HG02763 (cell line): ENCODE data around the gene GPR179.
"Not testable (repeated sequence)": the region's sequence is repeated elsewhere in the genome, so short reads cannot be mapped to it uniquely, and the experiment has no call there.

Experiments
- ATAC-seq: cut with Tn5 transposase; IDR thresholded peaks from one replicate; pipeline ENCODE4 v1.9.1; 2021; ENCODE audit warnings: mild to moderate bottlenecking, moderate library complexity; ENCODE audit not compliant: unreplicated experiment

GPR179 gene

GRCh38 chr17:38325221-38325851, 18.4 kb downstream of the GPR179 start:
- ATAC-seq, result no peak

GRCh38 chr17:38324772-38325171, 19.0 kb downstream of the GPR179 start:
- ATAC-seq, result no peak

GRCh38 chr17:38324141-38324697, 19.5 kb downstream of the GPR179 start:
- no peak for ATAC-seq

GRCh38 chr17:38322897-38323296, 20.9 kb downstream of the GPR179 start:
- no peak for ATAC-seq

GRCh38 chr17:38322156-38322779, 21.5 kb downstream of the GPR179 start:
- no peak for ATAC-seq

GRCh38 chr17:38320482-38320881, 23.3 kb downstream of the GPR179 start:
- no peak for ATAC-seq

- ATAC-seq, result no peak
Observed at GRCh38 chr17:38317081-38317480, 26.7 kb downstream of the GPR179 start.

GRCh38 chr17:38315497-38315896, 28.3 kb downstream of the GPR179 start:
- ATAC-seq, result no peak

GRCh38 chr17:38296834-38297517, 46.8 kb downstream of the GPR179 start, which contains the start of gene MRPL45:
Gene MRPL45 (plus strand): TSS chr17:38297168. CDS start chr17:38297184, 16 bp downstream.
- peak; percentile 95 for ATAC-seq

GRCh38 chr17:38295602-38296365, 48.0 kb downstream of the GPR179 start:
- ATAC-seq, result not testable (repeated sequence)

- not testable (repeated sequence) for ATAC-seq
Observed at GRCh38 chr17:38289760-38290159, 54.0 kb downstream of the GPR179 start.

GRCh38 chr17:38288217-38288827, 55.4 kb downstream of the GPR179 start:
- not testable (repeated sequence) for ATAC-seq

GRCh38 chr17:38286501-38287091, 57.2 kb downstream of the GPR179 start:
- ATAC-seq, result not testable (repeated sequence)

GRCh38 chr17:38285994-38286393, 57.8 kb downstream of the GPR179 start:
- ATAC-seq, result not testable (repeated sequence)
